ENCODE results near the gene ATXN3.

DNA sequence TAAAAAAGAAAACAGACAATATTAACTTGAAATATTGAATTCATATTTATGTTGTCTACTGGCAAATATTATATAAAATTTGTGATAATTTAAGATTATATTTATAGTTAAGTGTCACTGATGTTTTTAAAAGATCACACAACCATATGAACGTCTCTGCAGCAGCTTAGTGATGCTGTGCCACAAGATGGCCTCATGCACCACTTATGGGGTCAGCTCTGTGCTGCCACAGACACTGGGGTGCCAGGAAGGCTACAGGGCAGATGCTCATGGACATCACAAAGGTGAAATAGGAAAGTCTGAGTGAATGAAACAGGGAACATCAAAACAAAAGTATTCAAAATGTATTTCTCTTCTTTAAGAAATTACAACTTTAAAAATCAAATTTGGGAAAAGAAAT lies 13.1 kb downstream of the ATXN3 start:
- TF ChIP-seq, protein P1, sequence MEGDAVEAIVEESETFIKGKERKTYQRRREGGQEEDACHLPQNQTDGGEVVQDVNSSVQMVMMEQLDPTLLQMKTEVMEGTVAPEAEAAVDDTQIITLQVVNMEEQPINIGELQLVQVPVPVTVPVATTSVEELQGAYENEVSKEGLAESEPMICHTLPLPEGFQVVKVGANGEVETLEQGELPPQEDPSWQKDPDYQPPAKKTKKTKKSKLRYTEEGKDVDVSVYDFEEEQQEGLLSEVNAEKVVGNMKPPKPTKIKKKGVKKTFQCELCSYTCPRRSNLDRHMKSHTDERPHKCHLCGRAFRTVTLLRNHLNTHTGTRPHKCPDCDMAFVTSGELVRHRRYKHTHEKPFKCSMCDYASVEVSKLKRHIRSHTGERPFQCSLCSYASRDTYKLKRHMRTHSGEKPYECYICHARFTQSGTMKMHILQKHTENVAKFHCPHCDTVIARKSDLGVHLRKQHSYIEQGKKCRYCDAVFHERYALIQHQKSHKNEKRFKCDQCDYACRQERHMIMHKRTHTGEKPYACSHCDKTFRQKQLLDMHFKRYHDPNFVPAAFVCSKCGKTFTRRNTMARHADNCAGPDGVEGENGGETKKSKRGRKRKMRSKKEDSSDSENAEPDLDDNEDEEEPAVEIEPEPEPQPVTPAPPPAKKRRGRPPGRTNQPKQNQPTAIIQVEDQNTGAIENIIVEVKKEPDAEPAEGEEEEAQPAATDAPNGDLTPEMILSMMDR (IDR thresholded peaks at IDR 0.05; ENCODE audit: insufficient read depth, low read depth, low read length): no peak
- TF ChIP-seq EZH2 (IDR thresholded peaks at IDR 0.05; ENCODE audit: insufficient read depth, low read length): no peak
